Bronchial epithelial cell (primary cell): ENCODE data around the gene CCR6. TPM values are rescaled to one million over a fixed set of nuclear protein-coding genes. Genes with fewer than 3 reads are reported as not detected.

Source experiments
- DNase-seq: peaks from one replicate; pipeline ENCODE4 v3.0.0-alpha.2; 2010; ENCODE audit warnings: low read depth
- FAIRE-seq: peaks from 2 replicates; lab custom pipeline; 2011; peaks lifted over from hg19 to GRCh38; lab: Jason Lieb, UNC
- H3K27me3 ChIP-seq: 2 replicates; pipeline ENCODE4 v1.5.1; 2011; ENCODE audit warnings: low read length; ENCODE audit not compliant: control insufficient read depth, insufficient read depth
- H3K36me3 ChIP-seq: 2 replicates; pipeline ENCODE4 v1.5.1; 2011; ENCODE audit warnings: low read length; ENCODE audit not compliant: control insufficient read depth, insufficient read depth
- H3K4me3 ChIP-seq: 2 replicates; pipeline ENCODE4 v1.5.1; 2011; ENCODE audit warnings: mild to moderate bottlenecking, low read depth, low read length, control low read depth
- total RNA-seq: library from RNA; depleted of rRNA; stranded (reverse); fragments of >200 nt; gene quantifications from 2 replicates; pipeline ENCODE4 v1.2.1, GENCODE V29; 2014
- TF ChIP-seq, protein P1 (sequence below): IDR thresholded peaks from 2 replicates; pipeline ENCODE4 v1.5.1; 2011; ENCODE audit warnings: mild to moderate bottlenecking, moderate library complexity, low read length, control low read depth, inconsistent platforms; ENCODE audit not compliant: insufficient read depth, severe bottlenecking

Gene CCR6
- total RNA-seq, 1 donor from 2014 or later = not detected

DNA sequence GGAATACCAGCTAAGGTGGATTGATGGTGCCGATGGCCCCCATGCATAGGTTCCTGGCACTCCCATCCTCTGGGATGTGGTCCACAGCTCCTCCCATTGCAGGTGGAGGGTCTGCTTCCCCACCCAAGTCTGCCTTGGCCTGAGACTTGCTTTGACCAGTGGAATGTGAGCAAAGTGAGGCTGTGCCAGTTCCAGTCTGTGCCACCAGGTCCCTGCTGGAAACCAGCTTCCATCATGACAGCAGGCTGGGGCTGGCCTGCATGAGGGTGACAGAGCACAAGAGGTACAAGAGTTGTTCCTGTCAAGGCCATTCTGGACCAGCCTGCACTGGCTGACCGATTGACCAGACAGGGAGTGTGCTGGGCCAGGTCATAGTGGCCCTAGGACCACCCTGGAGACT lies 27.0 kb upstream of the CCR6 start:
- Histone ChIP-seq H3K4me3 (no peak overlapping the region), H3K36me3 (no peaks in the 10 kb centered on the region), H3K27me3 (no peaks in the 10 kb centered on the region)
- TF ChIP-seq, protein P1, sequence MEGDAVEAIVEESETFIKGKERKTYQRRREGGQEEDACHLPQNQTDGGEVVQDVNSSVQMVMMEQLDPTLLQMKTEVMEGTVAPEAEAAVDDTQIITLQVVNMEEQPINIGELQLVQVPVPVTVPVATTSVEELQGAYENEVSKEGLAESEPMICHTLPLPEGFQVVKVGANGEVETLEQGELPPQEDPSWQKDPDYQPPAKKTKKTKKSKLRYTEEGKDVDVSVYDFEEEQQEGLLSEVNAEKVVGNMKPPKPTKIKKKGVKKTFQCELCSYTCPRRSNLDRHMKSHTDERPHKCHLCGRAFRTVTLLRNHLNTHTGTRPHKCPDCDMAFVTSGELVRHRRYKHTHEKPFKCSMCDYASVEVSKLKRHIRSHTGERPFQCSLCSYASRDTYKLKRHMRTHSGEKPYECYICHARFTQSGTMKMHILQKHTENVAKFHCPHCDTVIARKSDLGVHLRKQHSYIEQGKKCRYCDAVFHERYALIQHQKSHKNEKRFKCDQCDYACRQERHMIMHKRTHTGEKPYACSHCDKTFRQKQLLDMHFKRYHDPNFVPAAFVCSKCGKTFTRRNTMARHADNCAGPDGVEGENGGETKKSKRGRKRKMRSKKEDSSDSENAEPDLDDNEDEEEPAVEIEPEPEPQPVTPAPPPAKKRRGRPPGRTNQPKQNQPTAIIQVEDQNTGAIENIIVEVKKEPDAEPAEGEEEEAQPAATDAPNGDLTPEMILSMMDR = no peak
- FAIRE-seq (no peak), DNase-seq (no peak)

DNA sequence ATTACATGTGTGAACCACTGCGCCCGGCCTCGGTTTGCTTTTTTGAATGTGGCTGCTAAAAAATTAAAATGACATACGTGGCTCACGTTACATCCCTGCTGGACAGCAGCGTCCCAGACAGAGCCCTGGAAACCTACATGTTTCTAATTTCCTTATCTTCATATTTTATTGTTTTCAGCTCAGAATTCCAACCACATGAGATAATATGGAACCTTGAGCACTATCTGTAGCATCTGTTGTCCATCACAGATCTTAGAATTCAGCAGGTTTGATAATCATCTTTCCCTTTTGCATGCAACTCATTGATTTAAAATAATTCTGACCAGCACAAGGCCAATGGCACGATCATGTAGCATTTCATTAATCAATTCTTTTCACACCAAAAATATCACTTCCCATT lies 25.9 kb upstream of the CCR6 start:
- DNase-seq (no peak), FAIRE-seq (no peak)
- no peak overlapping the region for H3K4me3 ChIP-seq
- TF ChIP-seq, protein P1 = no peak
- H3K27me3 ChIP-seq = no peaks in the 10 kb centered on the region
- no peaks in the 10 kb centered on the region for H3K36me3 ChIP-seq

DNA sequence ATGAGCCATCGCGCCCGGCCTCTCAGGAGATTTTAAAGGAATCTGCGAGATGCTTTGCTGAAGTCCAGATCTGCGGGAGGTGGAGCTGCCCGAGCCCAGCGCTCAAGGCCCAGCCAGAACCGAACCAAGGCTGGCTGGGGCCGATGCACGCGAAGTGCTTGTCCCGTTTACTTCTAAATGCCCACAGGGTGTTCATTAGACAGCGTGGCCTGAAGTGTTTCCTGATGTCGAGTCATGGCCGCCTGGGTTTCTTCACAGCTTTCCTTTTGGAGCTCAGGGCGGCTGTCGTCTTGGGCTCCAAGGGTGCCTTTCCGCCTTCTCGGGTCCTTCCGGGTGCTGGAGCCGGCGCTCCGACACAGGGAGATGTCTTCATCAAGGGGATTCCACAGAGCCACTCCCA lies 25.1 kb upstream of the CCR6 start:
- H3K27me3 ChIP-seq = no peaks in the 10 kb centered on the region
- no peak for DNase-seq
- TF ChIP-seq, protein P1 = no peak
- FAIRE-seq = no peak
- H3K36me3 ChIP-seq = no peaks in the 10 kb centered on the region
- H3K4me3 ChIP-seq = no peak overlapping the region

DNA sequence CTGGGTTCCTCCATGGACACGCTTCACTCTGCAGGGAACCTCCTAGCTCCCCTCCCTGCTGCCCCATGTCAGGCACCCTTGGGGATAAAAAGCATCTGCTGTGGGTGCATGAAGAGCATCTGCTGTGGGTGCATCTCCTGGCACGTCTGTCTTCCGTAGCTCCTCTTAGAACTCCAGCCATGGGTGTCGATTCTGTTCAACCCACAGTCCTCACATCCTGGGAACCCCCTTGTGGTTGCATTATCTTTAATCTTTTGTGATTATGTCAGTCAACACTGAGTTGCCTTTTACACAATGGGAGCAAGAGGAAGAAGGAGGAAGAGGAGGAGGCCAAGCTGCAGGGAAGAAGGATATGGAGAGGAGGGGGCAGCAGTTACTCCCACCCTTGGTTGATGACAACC lies 24.1 kb upstream of the CCR6 start:
- no peak for FAIRE-seq
- no peak for DNase-seq
- Histone ChIP-seq H3K4me3 (no peak overlapping the region), H3K36me3 (no peaks in the 10 kb centered on the region), H3K27me3 (no peaks in the 10 kb centered on the region)
- TF ChIP-seq, protein P1 = no peak

DNA sequence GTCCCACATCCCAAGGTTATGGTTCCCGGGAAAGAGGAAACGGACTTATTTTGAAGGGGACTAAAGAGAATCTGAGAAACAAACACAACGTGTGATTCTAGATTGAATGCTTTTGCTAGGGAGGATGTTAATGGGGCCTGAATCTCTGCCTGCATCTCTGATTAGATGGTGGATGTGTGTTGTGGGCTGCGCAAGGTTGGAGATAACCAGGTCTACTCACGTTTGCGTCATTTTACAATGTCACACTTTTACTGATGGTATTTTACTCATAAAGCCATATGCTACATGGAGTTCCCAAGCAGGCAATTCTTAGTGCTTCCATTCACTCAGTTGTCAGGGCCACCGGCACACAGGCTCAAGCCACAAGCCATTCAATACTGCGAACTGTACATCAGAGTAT lies 23.2 kb upstream of the CCR6 start:
- H3K27me3 ChIP-seq = no peaks in the 10 kb centered on the region
- H3K36me3 ChIP-seq = no peaks in the 10 kb centered on the region
- TF ChIP-seq, protein P1 = no peak
- DNase-seq (no peak), FAIRE-seq (no peak)
- H3K4me3 ChIP-seq = no peak overlapping the region

DNA sequence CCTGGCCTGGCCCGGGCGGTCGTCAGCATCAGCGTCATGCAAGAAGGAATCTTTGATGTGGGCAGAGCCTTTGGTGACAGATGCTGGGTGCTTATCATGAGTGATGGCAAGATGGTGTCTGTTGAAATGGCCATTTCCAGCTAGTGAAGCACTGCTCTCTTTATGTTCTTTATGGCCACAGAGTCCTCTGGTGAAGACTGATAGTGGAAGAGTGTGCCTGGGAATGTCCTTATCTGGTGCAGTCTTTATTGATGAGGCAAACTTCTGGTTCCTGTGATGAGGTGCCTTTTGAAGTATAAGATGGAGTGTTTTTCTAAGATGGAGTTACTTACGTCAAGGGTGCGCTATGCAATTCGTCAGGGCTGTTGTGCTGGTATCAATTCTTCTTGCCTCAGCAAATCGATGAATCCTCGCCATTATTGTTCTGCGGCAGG lies 22.6 kb upstream of the CCR6 start:
- Histone ChIP-seq H3K36me3 (no peaks in the 10 kb centered on the region), H3K4me3 (no peak overlapping the region), H3K27me3 (no peaks in the 10 kb centered on the region)
- DNase-seq (no peak), FAIRE-seq (peak; percentile 32)
- TF ChIP-seq, protein P1 = no peak
